Measurements from ENCODE around the gene PKP4. TPM values are rescaled to one million over a fixed set of nuclear protein-coding genes. Genes with fewer than 3 reads are reported as not detected.

The PKP4 gene
- total and polyA plus RNA-seq, 2 donors (not counting 1 experiment from before 2014, with no cell fraction given) = 2.0 to 13.3 TPM

DNA sequence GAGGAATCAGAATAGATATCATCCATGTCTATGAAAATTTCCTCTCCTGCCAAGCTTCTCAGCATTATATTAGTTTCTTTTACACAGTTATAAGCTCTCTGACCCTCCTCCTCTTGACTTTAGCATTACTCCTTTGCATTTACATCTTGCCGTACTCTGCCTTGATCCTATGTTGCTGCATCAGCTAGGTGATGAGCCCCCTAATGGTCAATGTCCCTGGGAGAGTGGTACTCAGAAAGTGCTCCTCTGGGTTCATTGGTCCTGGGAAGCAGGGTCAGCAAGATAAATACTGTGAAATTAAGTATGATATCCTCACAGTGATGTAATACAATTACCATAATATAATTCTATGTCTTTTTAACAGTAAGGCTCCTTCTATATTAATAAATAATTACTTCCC, 74.1 kb downstream of the PKP4 start:
- intact Hi-C loops (cut with micrococcal nuclease) = no loop called here
- Histone ChIP-seq H2AFZ (ENCODE audit: insufficient read depth, low read depth, low read length, poor library complexity, severe bottlenecking) (no peak overlapping the region), H3K9ac (ENCODE audit: low read length) (no peak overlapping the region), H3K4me3 (ENCODE audit: control extremely low read depth in 1 of 5, extremely low read depth in 1 of 5, insufficient read depth in 1 of 5, low read depth in 2 of 5, low read length in 4 of 5) (no peak overlapping the region), H4K20me1 (ENCODE audit: control insufficient read depth, insufficient read depth, low read length, poor library complexity, severe bottlenecking) (no peaks in the 10 kb centered on the region), H3K27ac (ENCODE audit: low read length in 2 of 2) (no peak overlapping the region), H3K4me2 (replicated peaks; ENCODE audit: low read depth, low read length, poor library complexity, severe bottlenecking) (no peak overlapping the region), H3K79me2 (ENCODE audit: control insufficient read depth, insufficient read depth, low read length) (no peaks in the 10 kb centered on the region), H3K27me3 (replicated peaks in 1 of 4; ENCODE audit: control extremely low read depth in 1 of 4, control insufficient read depth in 3 of 4, insufficient read depth in 4 of 4, low read length in 3 of 4) (no peaks in the 10 kb centered on the region), H3K4me1 (ENCODE audit: control insufficient read depth in 2 of 2, insufficient read depth in 2 of 2, low read length in 2 of 2) (no peaks in the 10 kb centered on the region), H3K36me3 (replicated peaks in 1 of 2; ENCODE audit: control extremely low read depth in 1 of 2, control insufficient read depth in 1 of 2, extremely low read depth in 1 of 2, insufficient read depth in 2 of 2, low read length in 1 of 2) (no peaks in the 10 kb centered on the region), H3K9me3 (ENCODE audit: control extremely low read depth in 1 of 3, control insufficient read depth in 2 of 3, insufficient read depth in 1 of 3, low read length in 2 of 3) (no peaks in the 10 kb centered on the region)
- Mint-ChIP-seq H3K9me3 (ENCODE audit: insufficient read depth) (no peaks in the 10 kb centered on the region), H3K27ac (no peak overlapping the region), H3K4me1 (no peaks in the 10 kb centered on the region), H3K4me3 (no peak overlapping the region), H3K27me3 (no peaks in the 10 kb centered on the region)
- no CpG with 5 or more reads among the region's 1 CpG for WGBS (ENCODE audit: insufficient coverage)
- DNase-seq = no peak
- no peak for ATAC-seq (ENCODE audit: low read depth)
- TF ChIP-seq, protein P1, sequence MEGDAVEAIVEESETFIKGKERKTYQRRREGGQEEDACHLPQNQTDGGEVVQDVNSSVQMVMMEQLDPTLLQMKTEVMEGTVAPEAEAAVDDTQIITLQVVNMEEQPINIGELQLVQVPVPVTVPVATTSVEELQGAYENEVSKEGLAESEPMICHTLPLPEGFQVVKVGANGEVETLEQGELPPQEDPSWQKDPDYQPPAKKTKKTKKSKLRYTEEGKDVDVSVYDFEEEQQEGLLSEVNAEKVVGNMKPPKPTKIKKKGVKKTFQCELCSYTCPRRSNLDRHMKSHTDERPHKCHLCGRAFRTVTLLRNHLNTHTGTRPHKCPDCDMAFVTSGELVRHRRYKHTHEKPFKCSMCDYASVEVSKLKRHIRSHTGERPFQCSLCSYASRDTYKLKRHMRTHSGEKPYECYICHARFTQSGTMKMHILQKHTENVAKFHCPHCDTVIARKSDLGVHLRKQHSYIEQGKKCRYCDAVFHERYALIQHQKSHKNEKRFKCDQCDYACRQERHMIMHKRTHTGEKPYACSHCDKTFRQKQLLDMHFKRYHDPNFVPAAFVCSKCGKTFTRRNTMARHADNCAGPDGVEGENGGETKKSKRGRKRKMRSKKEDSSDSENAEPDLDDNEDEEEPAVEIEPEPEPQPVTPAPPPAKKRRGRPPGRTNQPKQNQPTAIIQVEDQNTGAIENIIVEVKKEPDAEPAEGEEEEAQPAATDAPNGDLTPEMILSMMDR (IDR thresholded peaks at IDR 0.05) = no peak
- TF ChIP-seq EZH2 (IDR thresholded peaks at IDR 0.05; ENCODE audit: borderline replicate concordance, insufficient read depth, low read depth, low read length, poor library complexity, severe bottlenecking) = no peak
- ChIA-PET CTCF (no interaction called here), POLR2A (no interaction called here)

DNA sequence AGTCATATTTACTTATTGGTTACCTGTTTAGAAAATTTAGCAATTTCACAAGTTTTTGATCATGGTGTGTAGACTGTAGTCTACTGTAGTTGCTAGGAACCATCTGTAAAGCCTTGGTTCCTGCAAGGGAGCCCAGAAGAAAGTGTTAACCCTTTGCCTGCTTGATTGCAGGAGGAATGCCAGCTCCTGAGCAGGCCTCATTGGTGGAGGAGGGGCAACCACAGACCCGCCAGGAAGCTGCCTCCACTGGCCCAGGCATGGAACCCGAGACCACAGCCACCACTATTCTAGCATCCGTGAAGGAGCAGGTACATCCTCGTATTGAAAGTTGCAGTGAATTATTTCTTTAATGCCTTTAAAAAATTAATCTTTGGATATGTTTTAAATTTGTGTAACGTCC, 76.3 kb downstream of the PKP4 start:
- no peak for ATAC-seq (ENCODE audit: low read depth)
- intact Hi-C loops (cut with micrococcal nuclease) = no loop called here
- no peak overlapping the region for H3K4me3 ChIP-seq (ENCODE audit: control extremely low read depth in 1 of 5, extremely low read depth in 1 of 5, insufficient read depth in 1 of 5, low read depth in 2 of 5, low read length in 4 of 5)

More for the DNA sequence above, 76.3 kb downstream of the PKP4 start:
- Mint-ChIP-seq H3K27ac (no peak overlapping the region), H3K4me1 (no peaks in the 10 kb centered on the region), H3K4me3 (no peak overlapping the region), H3K27me3 (no peaks in the 10 kb centered on the region), H3K9me3 (ENCODE audit: insufficient read depth) (no peaks in the 10 kb centered on the region)
- no peak overlapping the region for H3K4me2 ChIP-seq (replicated peaks; ENCODE audit: low read depth, low read length, poor library complexity, severe bottlenecking)
- ChIA-PET CTCF (no interaction called here), POLR2A (no interaction called here)
- no peaks in the 10 kb centered on the region for H3K36me3 ChIP-seq (replicated peaks in 1 of 2; ENCODE audit: control extremely low read depth in 1 of 2, control insufficient read depth in 1 of 2, extremely low read depth in 1 of 2, insufficient read depth in 2 of 2, low read length in 1 of 2)
- H3K4me1 ChIP-seq (ENCODE audit: control insufficient read depth in 2 of 2, insufficient read depth in 2 of 2, low read length in 2 of 2) = no peaks in the 10 kb centered on the region
- H4K20me1 ChIP-seq (ENCODE audit: control insufficient read depth, insufficient read depth, low read length, poor library complexity, severe bottlenecking) = no peaks in the 10 kb centered on the region
- WGBS (ENCODE audit: insufficient coverage) = 100% methylated on average over 3 of the region's 5 CpGs
- no peak for DNase-seq
- no peak overlapping the region for H3K9ac ChIP-seq (ENCODE audit: low read length)
- H3K27ac ChIP-seq (ENCODE audit: low read length in 2 of 2) = no peak overlapping the region
- H2AFZ ChIP-seq (ENCODE audit: insufficient read depth, low read depth, low read length, poor library complexity, severe bottlenecking) = no peak overlapping the region
- no peaks in the 10 kb centered on the region for H3K79me2 ChIP-seq (ENCODE audit: control insufficient read depth, insufficient read depth, low read length)
- no peaks in the 10 kb centered on the region for H3K9me3 ChIP-seq (ENCODE audit: control extremely low read depth in 1 of 3, control insufficient read depth in 2 of 3, insufficient read depth in 1 of 3, low read length in 2 of 3)
- H3K27me3 ChIP-seq (replicated peaks in 1 of 4; ENCODE audit: control extremely low read depth in 1 of 4, control insufficient read depth in 3 of 4, insufficient read depth in 4 of 4, low read length in 3 of 4) = no peaks in the 10 kb centered on the region
- no peak for TF ChIP-seq EZH2 (IDR thresholded peaks at IDR 0.05; ENCODE audit: borderline replicate concordance, insufficient read depth, low read depth, low read length, poor library complexity, severe bottlenecking)
- TF ChIP-seq, protein P1 (IDR thresholded peaks at IDR 0.05) = no peak
